Liver (tissue), 9 donors: ENCODE data around the gene TARS3. TPM values are rescaled to one million over a fixed set of nuclear protein-coding genes. Genes with fewer than 3 reads are reported as not detected.

Source experiments
- DNase-seq: peaks from one replicate; pipeline ENCODE4 v3.0.0-alpha.2; 2017; ENCODE audit warnings: low spot score
- H3K27ac ChIP-seq, 2 donors: one replicate each; pipeline ENCODE4 v1.7.0; 2013; ENCODE audit warnings: inconsistent platforms in 2 of 2, low read length in 2 of 2, control low read depth in 1 of 2, low read depth in 1 of 2, mild to moderate bottlenecking in 1 of 2
- H3K27me3 ChIP-seq, 4 donors: one replicate each; pipeline versions ENCODE4 v1.6.1 to v1.7.0; 2013; ENCODE audit warnings: low read length in 3 of 4, inconsistent platforms in 1 of 4, mild to moderate bottlenecking in 1 of 4, moderate library complexity in 1 of 4; ENCODE audit not compliant: control insufficient read depth in 4 of 4, insufficient read depth in 4 of 4
- H3K36me3 ChIP-seq, 4 donors: one replicate each; pipeline versions ENCODE4 v1.6.1 to v1.7.0; 2013; ENCODE audit warnings: low read length in 3 of 4, mild to moderate bottlenecking in 3 of 4, low read depth in 1 of 4, moderate library complexity in 1 of 4; ENCODE audit not compliant: control insufficient read depth in 4 of 4, insufficient read depth in 3 of 4
- H3K4me1 ChIP-seq, 4 donors: one replicate each; pipeline versions ENCODE4 v1.6.1 to v1.7.0; 2013; ENCODE audit warnings: low read length in 3 of 4, mild to moderate bottlenecking in 3 of 4, moderate library complexity in 1 of 4; ENCODE audit not compliant: control insufficient read depth in 4 of 4, insufficient read depth in 4 of 4
- H3K4me3 ChIP-seq, 3 donors: one replicate each; pipeline versions ENCODE4 v1.6.1 to v1.7.0; 2013; ENCODE audit warnings: low read length in 3 of 3, control low read depth in 1 of 3, low read depth in 1 of 3, mild to moderate bottlenecking in 1 of 3
- H3K9ac ChIP-seq, 2 donors: one replicate each; pipeline ENCODE4 v1.7.0; 2013; ENCODE audit warnings: low read length in 2 of 2, mild to moderate bottlenecking in 2 of 2, moderate library complexity in 2 of 2, control low read depth in 1 of 2, low read depth in 1 of 2
- H3K9me3 ChIP-seq, 4 donors: one replicate each; pipeline versions ENCODE4 v1.6.1 to v1.7.0; 2013; ENCODE audit warnings: low read length in 3 of 4; ENCODE audit not compliant: control insufficient read depth in 4 of 4
- EGR1 ChIP-seq, 2 donors: IDR thresholded peaks; 2 replicates each; pipeline ENCODE4 v1.6.1; 2016 to 2018; ENCODE audit warnings: antibody characterized with exemption in 2 of 2, low read depth in 2 of 2
- FOXA1 ChIP-seq: IDR thresholded peaks from 2 replicates; pipeline ENCODE4 v1.6.1; 2016; ENCODE audit warnings: antibody characterized with exemption
- FOXA2 ChIP-seq: IDR thresholded peaks from 2 replicates; pipeline ENCODE4 v1.6.1; 2016; ENCODE audit warnings: antibody characterized with exemption
- GABPA ChIP-seq, 2 donors: IDR thresholded peaks in 1 of 2; conservative IDR thresholded peaks in 1 of 2; 2 replicates each; pipeline ENCODE4 v1.6.1; 2016; ENCODE audit warnings: antibody characterized with exemption in 2 of 2, mild to moderate bottlenecking in 1 of 2, moderate library complexity in 1 of 2
- HNF4G ChIP-seq: IDR thresholded peaks from 2 replicates; pipeline ENCODE4 v1.6.1; 2016; ENCODE audit warnings: antibody characterized with exemption
- JUND ChIP-seq, 2 donors: IDR thresholded peaks; 2 replicates each; pipeline ENCODE4 v1.6.1; 2016; ENCODE audit warnings: antibody characterized with exemption in 2 of 2
- NR2F2 ChIP-seq: IDR thresholded peaks from 2 replicates; pipeline ENCODE4 v1.6.1; 2016; ENCODE audit warnings: antibody characterized with exemption
- RAD21 ChIP-seq, 2 donors: IDR thresholded peaks; 2 replicates each; pipeline ENCODE4 v1.6.1; 2016; ENCODE audit warnings: antibody characterized with exemption in 2 of 2, mild to moderate bottlenecking in 2 of 2
- RXRA ChIP-seq, 2 donors: IDR thresholded peaks; 2 replicates each; pipeline ENCODE4 v1.6.1; 2017 to 2018; ENCODE audit warnings: antibody characterized with exemption in 2 of 2, mild to moderate bottlenecking in 1 of 2
- SP1 ChIP-seq: IDR thresholded peaks from 2 replicates; pipeline ENCODE4 v1.6.1; 2018; ENCODE audit warnings: antibody characterized with exemption, mild to moderate bottlenecking
- TAF1 ChIP-seq: conservative IDR thresholded peaks from 2 replicates; pipeline ENCODE4 v1.6.1; 2016; ENCODE audit warnings: antibody characterized with exemption, mild to moderate bottlenecking
- YY1 ChIP-seq: IDR thresholded peaks from 2 replicates; pipeline ENCODE4 v1.6.1; 2016; ENCODE audit warnings: antibody characterized with exemption, mild to moderate bottlenecking
- WGBS: extraction: QIAGEN DNeasy Blood & Tissue Kit; methylation state at CpG from one replicate; pipeline ENCODE4 v1.1.7; 2013; 5-methylcytosine and 5-hydroxymethylcytosine counted together
- polyA plus RNA-seq, 2 donors: library from polyadenylated mRNA; stranded (reverse) in 1 of 2; unstranded in 1 of 2; fragments of 200-250 nt in 1 of 2; fragments of >200 nt in 1 of 2; fragmentation: Nextera tagmentation in 1 of 2; extraction: Ambion mirVana in 1 of 2; gene quantifications; one replicate each; pipeline versions ENCODE4 v1.2.1 to v1.2.3, GENCODE V29; 2013 to 2015
- total RNA-seq, 2 donors: library from RNA; depleted of rRNA; stranded (reverse); fragments of >200 nt; gene quantifications; one replicate each; pipeline ENCODE4 v1.2.3, GENCODE V29; 2014
- TF ChIP-seq, protein P1 (sequence below): IDR thresholded peaks from 2 replicates; pipeline ENCODE4 v1.6.1; 2016; ENCODE audit warnings: antibody characterized with exemption
- TF ChIP-seq, protein P2 (sequence below): IDR thresholded peaks from 2 replicates; pipeline ENCODE4 v1.6.1; 2016; ENCODE audit warnings: antibody characterized with exemption
- TF ChIP-seq, protein P3 (sequence below): IDR thresholded peaks from 2 replicates; pipeline ENCODE4 v1.6.1; 2016; ENCODE audit warnings: antibody characterized with exemption
- TF ChIP-seq, protein P4 (sequence below): fragments of 150-350 bp; IDR thresholded peaks from 2 replicates; pipeline ENCODE4 v1.5.1; 2017; ENCODE audit warnings: improper control_type of control experiment, low read depth, low read length; ENCODE audit not compliant: missing input control
- TF ChIP-seq, protein P5 (sequence below): IDR thresholded peaks from 2 replicates; pipeline ENCODE4 v1.6.1; 2016; ENCODE audit warnings: antibody characterized with exemption, mild to moderate bottlenecking
- donor health status: healthy.
- donor health status: healthy.
- donor health status: healthy.
- donor health status: healthy.
- donor health status: healthy.

Gene TARS3
- total and polyA plus RNA-seq, 4 donors = 2.3 to 7.8 (median 4.0) TPM

DNA sequence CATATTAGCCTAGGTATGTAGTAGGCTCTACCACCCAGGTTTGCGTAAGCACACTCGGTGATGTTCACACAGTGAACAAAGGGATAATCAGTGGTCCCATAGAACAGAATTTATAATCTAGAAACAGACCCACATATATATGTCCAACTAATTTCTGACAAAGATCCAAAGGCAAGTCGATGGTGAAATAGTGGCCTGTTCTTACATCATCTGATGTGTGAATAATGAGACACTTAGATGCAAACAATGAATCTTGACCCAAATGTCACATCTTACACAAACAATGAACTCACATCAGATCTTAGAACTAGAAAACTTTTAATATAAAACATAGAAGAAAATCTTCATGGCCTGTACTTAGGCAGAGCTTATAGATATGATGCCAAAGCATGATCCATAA lies 54.5 kb downstream of the TARS3 start:
- WGBS = 97% methylated on average over 3 of the region's 3 CpGs
- no peaks in the 10 kb centered on the region for H3K4me1 ChIP-seq
- no peak overlapping the region for H3K4me3 ChIP-seq
- no peak overlapping the region for H3K27ac ChIP-seq
- H3K36me3 ChIP-seq = peaks cover 6 to 41% (median 28%) of the 10 kb centered on the region in 4 donors
- no peaks in the 10 kb centered on the region for H3K27me3 ChIP-seq
- no peak for DNase-seq
- H3K9me3 ChIP-seq = no peaks in the 10 kb centered on the region
- H3K9ac ChIP-seq = no peak overlapping the region
- TF ChIP-seq RAD21 (IDR thresholded peaks at IDR 0.05) (no peak), GABPA (IDR thresholded peaks at IDR 0.05 in 1 of 2, conservative IDR thresholded peaks at IDR 0.05 in 1 of 2) (no peak), HNF4G (no peak), FOXA2 (no peak), SP1 (no peak), JUND (IDR thresholded peaks at IDR 0.05) (no peak)
- TF ChIP-seq, protein P1, sequence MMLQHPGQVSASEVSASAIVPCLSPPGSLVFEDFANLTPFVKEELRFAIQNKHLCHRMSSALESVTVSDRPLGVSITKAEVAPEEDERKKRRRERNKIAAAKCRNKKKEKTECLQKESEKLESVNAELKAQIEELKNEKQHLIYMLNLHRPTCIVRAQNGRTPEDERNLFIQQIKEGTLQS = no peak
- TF ChIP-seq, protein P2, sequence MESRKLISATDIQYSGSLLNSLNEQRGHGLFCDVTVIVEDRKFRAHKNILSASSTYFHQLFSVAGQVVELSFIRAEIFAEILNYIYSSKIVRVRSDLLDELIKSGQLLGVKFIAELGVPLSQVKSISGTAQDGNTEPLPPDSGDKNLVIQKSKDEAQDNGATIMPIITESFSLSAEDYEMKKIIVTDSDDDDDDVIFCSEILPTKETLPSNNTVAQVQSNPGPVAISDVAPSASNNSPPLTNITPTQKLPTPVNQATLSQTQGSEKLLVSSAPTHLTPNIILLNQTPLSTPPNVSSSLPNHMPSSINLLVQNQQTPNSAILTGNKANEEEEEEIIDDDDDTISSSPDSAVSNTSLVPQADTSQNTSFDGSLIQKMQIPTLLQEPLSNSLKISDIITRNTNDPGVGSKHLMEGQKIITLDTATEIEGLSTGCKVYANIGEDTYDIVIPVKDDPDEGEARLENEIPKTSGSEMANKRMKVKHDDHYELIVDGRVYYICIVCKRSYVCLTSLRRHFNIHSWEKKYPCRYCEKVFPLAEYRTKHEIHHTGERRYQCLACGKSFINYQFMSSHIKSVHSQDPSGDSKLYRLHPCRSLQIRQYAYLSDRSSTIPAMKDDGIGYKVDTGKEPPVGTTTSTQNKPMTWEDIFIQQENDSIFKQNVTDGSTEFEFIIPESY = no peak
- TF ChIP-seq, protein P3, sequence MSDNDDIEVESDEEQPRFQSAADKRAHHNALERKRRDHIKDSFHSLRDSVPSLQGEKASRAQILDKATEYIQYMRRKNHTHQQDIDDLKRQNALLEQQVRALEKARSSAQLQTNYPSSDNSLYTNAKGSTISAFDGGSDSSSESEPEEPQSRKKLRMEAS = no peak

DNA sequence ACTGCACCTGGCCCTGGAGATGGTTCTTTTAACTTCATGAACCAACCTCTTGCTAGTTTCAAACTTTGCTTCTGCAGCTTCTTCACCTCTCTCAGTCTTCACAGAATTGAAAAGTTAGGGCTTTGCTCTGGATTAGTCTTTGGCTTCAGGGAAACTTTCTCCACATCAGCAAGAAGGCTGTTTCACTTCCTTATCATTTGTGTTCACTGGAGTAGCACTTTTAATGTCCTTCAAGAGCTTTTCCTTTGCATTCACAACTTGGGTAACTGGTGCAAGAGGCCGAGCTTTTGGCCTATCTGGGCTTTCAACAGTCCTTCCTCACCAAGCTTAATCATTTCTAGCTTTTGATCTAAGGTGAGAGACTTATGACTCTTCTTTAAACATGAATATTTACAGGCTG lies 56.4 kb downstream of the TARS3 start:
- WGBS = 97% methylated on average over 1 of the region's 1 CpG
- H3K4me3 ChIP-seq = no peak overlapping the region
- H3K4me1 ChIP-seq = no peaks in the 10 kb centered on the region
- H3K27me3 ChIP-seq = no peaks in the 10 kb centered on the region
- no peak for TF ChIP-seq EGR1 (IDR thresholded peaks at IDR 0.05; ENCODE audit: low read depth in 2 of 2)
- TF ChIP-seq, protein P2 = no peak
- TF ChIP-seq RAD21 (IDR thresholded peaks at IDR 0.05) = no peak
- TF ChIP-seq, protein P4, sequence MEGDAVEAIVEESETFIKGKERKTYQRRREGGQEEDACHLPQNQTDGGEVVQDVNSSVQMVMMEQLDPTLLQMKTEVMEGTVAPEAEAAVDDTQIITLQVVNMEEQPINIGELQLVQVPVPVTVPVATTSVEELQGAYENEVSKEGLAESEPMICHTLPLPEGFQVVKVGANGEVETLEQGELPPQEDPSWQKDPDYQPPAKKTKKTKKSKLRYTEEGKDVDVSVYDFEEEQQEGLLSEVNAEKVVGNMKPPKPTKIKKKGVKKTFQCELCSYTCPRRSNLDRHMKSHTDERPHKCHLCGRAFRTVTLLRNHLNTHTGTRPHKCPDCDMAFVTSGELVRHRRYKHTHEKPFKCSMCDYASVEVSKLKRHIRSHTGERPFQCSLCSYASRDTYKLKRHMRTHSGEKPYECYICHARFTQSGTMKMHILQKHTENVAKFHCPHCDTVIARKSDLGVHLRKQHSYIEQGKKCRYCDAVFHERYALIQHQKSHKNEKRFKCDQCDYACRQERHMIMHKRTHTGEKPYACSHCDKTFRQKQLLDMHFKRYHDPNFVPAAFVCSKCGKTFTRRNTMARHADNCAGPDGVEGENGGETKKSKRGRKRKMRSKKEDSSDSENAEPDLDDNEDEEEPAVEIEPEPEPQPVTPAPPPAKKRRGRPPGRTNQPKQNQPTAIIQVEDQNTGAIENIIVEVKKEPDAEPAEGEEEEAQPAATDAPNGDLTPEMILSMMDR = no peak
- TF ChIP-seq FOXA1 = no peak
- TF ChIP-seq GABPA (IDR thresholded peaks at IDR 0.05 in 1 of 2, conservative IDR thresholded peaks at IDR 0.05 in 1 of 2) = no peak
- TF ChIP-seq, protein P5, sequence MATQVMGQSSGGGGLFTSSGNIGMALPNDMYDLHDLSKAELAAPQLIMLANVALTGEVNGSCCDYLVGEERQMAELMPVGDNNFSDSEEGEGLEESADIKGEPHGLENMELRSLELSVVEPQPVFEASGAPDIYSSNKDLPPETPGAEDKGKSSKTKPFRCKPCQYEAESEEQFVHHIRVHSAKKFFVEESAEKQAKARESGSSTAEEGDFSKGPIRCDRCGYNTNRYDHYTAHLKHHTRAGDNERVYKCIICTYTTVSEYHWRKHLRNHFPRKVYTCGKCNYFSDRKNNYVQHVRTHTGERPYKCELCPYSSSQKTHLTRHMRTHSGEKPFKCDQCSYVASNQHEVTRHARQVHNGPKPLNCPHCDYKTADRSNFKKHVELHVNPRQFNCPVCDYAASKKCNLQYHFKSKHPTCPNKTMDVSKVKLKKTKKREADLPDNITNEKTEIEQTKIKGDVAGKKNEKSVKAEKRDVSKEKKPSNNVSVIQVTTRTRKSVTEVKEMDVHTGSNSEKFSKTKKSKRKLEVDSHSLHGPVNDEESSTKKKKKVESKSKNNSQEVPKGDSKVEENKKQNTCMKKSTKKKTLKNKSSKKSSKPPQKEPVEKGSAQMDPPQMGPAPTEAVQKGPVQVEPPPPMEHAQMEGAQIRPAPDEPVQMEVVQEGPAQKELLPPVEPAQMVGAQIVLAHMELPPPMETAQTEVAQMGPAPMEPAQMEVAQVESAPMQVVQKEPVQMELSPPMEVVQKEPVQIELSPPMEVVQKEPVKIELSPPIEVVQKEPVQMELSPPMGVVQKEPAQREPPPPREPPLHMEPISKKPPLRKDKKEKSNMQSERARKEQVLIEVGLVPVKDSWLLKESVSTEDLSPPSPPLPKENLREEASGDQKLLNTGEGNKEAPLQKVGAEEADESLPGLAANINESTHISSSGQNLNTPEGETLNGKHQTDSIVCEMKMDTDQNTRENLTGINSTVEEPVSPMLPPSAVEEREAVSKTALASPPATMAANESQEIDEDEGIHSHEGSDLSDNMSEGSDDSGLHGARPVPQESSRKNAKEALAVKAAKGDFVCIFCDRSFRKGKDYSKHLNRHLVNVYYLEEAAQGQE = no peak
- no peak for TF ChIP-seq TAF1
- no peak for TF ChIP-seq NR2F2
- TF ChIP-seq, protein P3 = no peak
- TF ChIP-seq, protein P1 = no peak
- TF ChIP-seq JUND (IDR thresholded peaks at IDR 0.05) = no peak
- TF ChIP-seq YY1 = no peak
- TF ChIP-seq RXRA (IDR thresholded peaks at IDR 0.05) = no peak
- no peak for TF ChIP-seq HNF4G
- no peak overlapping the region for H3K9ac ChIP-seq
- peaks cover 2 to 28% (median 15%) of the 10 kb centered on the region in 4 donors for H3K36me3 ChIP-seq
- no peak overlapping the region for H3K27ac ChIP-seq
- no peaks in the 10 kb centered on the region for H3K9me3 ChIP-seq
- no peak for DNase-seq
